IMR-90 (cell line): Measurements from ENCODE around the gene HMG20A. TPM values are rescaled to one million over a fixed set of nuclear protein-coding genes. Genes with fewer than 3 reads are reported as not detected.
A peak's percentile ranks its signal among the peaks of the same experiment; 100 is the strongest.

ENCODE experiments used
- ATAC-seq: fragments of 200-7000 bp; cut with Tn5 transposase; 2 replicates; pipeline ENCODE4 v1.9.1; 2020; ENCODE audit warnings: low read depth, mild to moderate bottlenecking, moderate library complexity
- BruUV-seq: library from RNA; stranded (reverse); fragments of 400-500 nt; replicated peaks from 2 replicates; lab custom pipeline; 2021; lab: Mats Ljungman, UMichigan
- CTCF ChIA-PET: fragments of 300-600 bp; formaldehyde crosslinking; extraction: SDS; loops from one replicate; lab custom pipeline; 2021; ENCODE audit warnings: antibody characterized with exemption; lab: Yijun Ruan, JAX
- POLR2A ChIA-PET: fragments of 300-600 bp; sonication (Branson Sonifier 250); formaldehyde crosslinking; loops from one replicate; lab custom pipeline; 2022; ENCODE audit warnings: antibody characterized with exemption; ENCODE audit not compliant: unreplicated experiment; lab: Charles Lee
- DNase-seq: peaks from one replicate; pipeline ENCODE4 v3.0.0; 2013
- H2AFZ ChIP-seq: replicated peaks from 2 replicates; pipeline ENCODE3; 2013; ENCODE audit warnings: low read length, mild to moderate bottlenecking; ENCODE audit not compliant: poor library complexity
- H2AK5ac ChIP-seq: 2 replicates; pipeline ENCODE4 v1.6.1; 2013; ENCODE audit warnings: low read depth, low read length, inconsistent platforms
- H2AK9ac ChIP-seq: replicated peaks from 2 replicates; pipeline ENCODE3; 2013; ENCODE audit warnings: mild to moderate bottlenecking, low read depth, low read length, moderate library complexity; ENCODE audit not compliant: poor library complexity
- H2BK120ac ChIP-seq: 2 replicates; pipeline ENCODE4 v1.6.1; 2013; ENCODE audit warnings: low read depth, low read length, inconsistent platforms
- H2BK15ac ChIP-seq: 3 replicates; pipeline ENCODE4 v1.6.1; 2013; ENCODE audit warnings: low read depth, low read length, inconsistent platforms
- H2BK20ac ChIP-seq: 2 replicates; pipeline ENCODE4 v1.6.1; 2013; ENCODE audit warnings: low read depth, mild to moderate bottlenecking, inconsistent platforms, low read length, moderate library complexity
- H2BK5ac ChIP-seq: 2 replicates; pipeline ENCODE4 v1.6.1; 2013; ENCODE audit warnings: mild to moderate bottlenecking, low read depth, low read length, inconsistent platforms; ENCODE audit not compliant: poor library complexity, severe bottlenecking
- H3K14ac ChIP-seq: replicated peaks from 2 replicates; pipeline ENCODE4 v1.6.1; 2013; ENCODE audit warnings: low read depth, low read length, inconsistent platforms
- H3K18ac ChIP-seq: 2 replicates; pipeline ENCODE4 v1.6.1; 2013; ENCODE audit warnings: low read depth, low read length, control low read depth
- H3K23ac ChIP-seq: 2 replicates; pipeline ENCODE4 v1.6.1; 2013; ENCODE audit warnings: low read depth, low read length, inconsistent platforms
- H3K27ac ChIP-seq: 2 replicates; pipeline ENCODE4 v1.5.1; 2013; ENCODE audit warnings: mild to moderate bottlenecking, control low read depth, low read length; ENCODE audit not compliant: insufficient read depth
- H3K27me3 ChIP-seq: 2 replicates; pipeline ENCODE4 v1.6.1; 2013; ENCODE audit warnings: low read length; ENCODE audit not compliant: control insufficient read depth, insufficient read depth
- H3K36me3 ChIP-seq: 2 replicates; pipeline ENCODE4 v1.6.1; 2013; ENCODE audit warnings: low read length, mixed read lengths; ENCODE audit not compliant: control insufficient read depth, insufficient read depth
- H3K4ac ChIP-seq: 2 replicates; pipeline ENCODE4 v1.6.1; 2013; ENCODE audit warnings: low read depth, low read length, inconsistent platforms
- H3K4me1 ChIP-seq: 2 replicates; pipeline ENCODE4 v1.6.1; 2013; ENCODE audit warnings: low read length, mixed read lengths; ENCODE audit not compliant: control insufficient read depth, insufficient read depth
- H3K4me2 ChIP-seq: 2 replicates; pipeline ENCODE4 v1.6.1; 2013; ENCODE audit warnings: low read depth, mild to moderate bottlenecking, control low read depth, low read length, moderate library complexity
- H3K4me3 ChIP-seq: 2 replicates; pipeline ENCODE4 v1.5.1; 2013; ENCODE audit warnings: low read depth, mild to moderate bottlenecking, control low read depth, low read length, moderate library complexity; ENCODE audit not compliant: insufficient read depth
- H3K56ac ChIP-seq: 2 replicates; pipeline ENCODE4 v1.6.1; 2013; ENCODE audit warnings: low read length, inconsistent platforms; ENCODE audit not compliant: insufficient read depth; ENCODE audit errors: extremely low read depth
- H3K79me1 ChIP-seq, 2 experiments: 2 replicates each; pipeline ENCODE4 v1.6.1; 2013; ENCODE audit warnings: low read length in 2 of 2, inconsistent platforms in 1 of 2, low read depth in 1 of 2
- H3K9ac ChIP-seq: 2 replicates; pipeline ENCODE4 v1.6.1; 2013; ENCODE audit warnings: low read depth, low read length, control low read depth
- H3K9me1 ChIP-seq: 2 replicates; pipeline ENCODE4 v1.6.1; 2013; ENCODE audit warnings: low read length, inconsistent platforms; ENCODE audit not compliant: insufficient read depth
- H3K9me3 ChIP-seq: 2 replicates; pipeline ENCODE4 v1.6.1; 2013; ENCODE audit warnings: low read length; ENCODE audit not compliant: control insufficient read depth, insufficient read depth
- H4K20me1 ChIP-seq: 2 replicates; pipeline ENCODE4 v1.6.1; 2013; ENCODE audit warnings: low read length, inconsistent platforms; ENCODE audit not compliant: insufficient read depth
- H4K5ac ChIP-seq: 2 replicates; pipeline ENCODE4 v1.6.1; 2013; ENCODE audit warnings: mild to moderate bottlenecking, low read depth, low read length, control low read depth
- H4K8ac ChIP-seq, 2 experiments: 2 replicates each; pipeline ENCODE4 v1.6.1; 2013; ENCODE audit warnings: low read depth in 2 of 2, low read length in 2 of 2, control low read depth in 1 of 2, inconsistent platforms in 1 of 2
- H4K91ac ChIP-seq: 2 replicates; pipeline ENCODE4 v1.6.1; 2013; ENCODE audit warnings: low read depth, low read length, inconsistent platforms; ENCODE audit not compliant: insufficient read depth
- MAFK ChIP-seq: IDR thresholded peaks from 2 replicates; pipeline ENCODE4 v1.6.1; 2012; ENCODE audit warnings: low read depth, low read length, improper control_type of control experiment
- RAD21 ChIP-seq: IDR thresholded peaks from 2 replicates; pipeline ENCODE4 v1.6.1; 2012; ENCODE audit warnings: low read length, improper control_type of control experiment
- RCOR1 ChIP-seq: IDR thresholded peaks from 2 replicates; pipeline ENCODE4 v1.6.1; 2012; ENCODE audit warnings: mild to moderate bottlenecking, low read length, improper control_type of control experiment; ENCODE audit not compliant: insufficient replicate concordance
- dilution Hi-C: fragments of 300-500 bp; cut with HindIII; formaldehyde crosslinking; loops from one replicate; pipeline ENCODE4 v1.14.3; 2018; ENCODE audit warnings: low sequenced_read_pairs; ENCODE audit not compliant: unreplicated experiment
- in situ Hi-C: fragments of 300-500 bp; cut with MboI; formaldehyde crosslinking; loops from 3 replicates; pipeline ENCODE4 v1.14.3; 2019; ENCODE audit warnings: low sequenced_read_pairs, inconsistent platforms, mixed read lengths
- intact Hi-C: fragments of 100-400 bp; cut with micrococcal nuclease; formaldehyde crosslinking; loops from 2 replicates; pipeline ENCODE4 v1.10.0; 2022
- polyA plus RNA-seq, 3 experiments: library from polyadenylated mRNA; depleted of rRNA; stranded (reverse); fragments of >200 nt; gene quantifications; 2 replicates each; pipeline ENCODE4 v1.2.3, GENCODE V29; 2012; ENCODE audit warnings: low replicate concordance in 1 of 3
- total RNA-seq: library from RNA; depleted of rRNA; stranded (reverse); fragments of >200 nt; gene quantifications from 2 replicates; pipeline ENCODE4 v1.2.3, GENCODE V29; 2012

HMG20A gene
- total and polyA plus RNA-seq, 2 of the 4 experiments (the other 2 are of a cell fraction), result 22.3 to 25.3 TPM

DNA sequence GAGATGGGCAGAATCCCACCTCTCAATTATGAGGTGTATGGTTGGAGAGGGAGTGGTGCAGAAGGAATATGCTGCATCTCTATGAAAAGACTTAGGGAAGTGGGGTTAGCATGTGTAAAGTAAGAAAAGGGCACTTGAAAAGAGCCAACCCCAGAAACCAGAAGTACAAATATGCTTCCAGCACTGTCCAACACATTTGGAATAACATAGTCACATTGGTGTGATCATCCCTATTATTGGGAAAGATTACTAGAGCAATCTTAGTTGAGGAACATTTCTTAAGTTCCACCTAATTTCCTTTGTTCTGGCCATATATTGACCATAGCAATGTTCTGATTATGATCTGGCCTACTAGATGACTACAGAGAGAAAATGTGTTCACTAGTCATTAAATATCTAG lies 34.3 kb downstream of the HMG20A start:
- H3K9me3 ChIP-seq, result no peaks in the 10 kb centered on the region
- dilution Hi-C loops, result no loop called here
- POLR2A ChIA-PET, result interaction anchor here (0.5 kb wide), 1 partner anchor 348 kb away, joined by 3 read pairs; no protein-coding TSS in a partner anchor

More for the DNA sequence above, 34.3 kb downstream of the HMG20A start:
- no peak overlapping the region for H3K9ac ChIP-seq
- ATAC-seq (no peak), DNase-seq (no peak)
- TF ChIP-seq RCOR1, result no peak
- no peak for TF ChIP-seq RAD21
- no peak for TF ChIP-seq MAFK
- 0 out of 4 replicates have a peak overlapping the region, but pooled peaks of 1 of the 2 experiments have one; percentile 1 for H4K8ac ChIP-seq
- H4K91ac ChIP-seq, result no peak overlapping the region
- no peaks in the 10 kb centered on the region for H3K27me3 ChIP-seq
- peak overlapping the region; percentile 30; the same call in 1 of the 2 replicates for H2BK120ac ChIP-seq
- H2AK9ac ChIP-seq, result no peak overlapping the region
- H3K4me3 ChIP-seq, result no peak overlapping the region
- H3K27ac ChIP-seq, result no peak overlapping the region
- peak overlapping the region; percentile 1; the same call in 1 of the 2 replicates for H3K23ac ChIP-seq
- H2BK15ac ChIP-seq, result peak overlapping the region; percentile 30; the same call in 1 of the 3 replicates
- peak overlapping the region; percentile 0; the same call in 1 of the 2 replicates for H2BK20ac ChIP-seq
- H3K56ac ChIP-seq, result no peak overlapping the region
- peaks cover 23% of the 10 kb centered on the region for H4K20me1 ChIP-seq
- BruUV-seq, result no TSS peak
- H3K36me3 ChIP-seq, result peaks cover 2% of the 10 kb centered on the region; the same call in 1 of the 2 replicates
- no peak overlapping the region; the same call in 1 of the 2 replicates for H3K14ac ChIP-seq
- peak overlapping the region; percentile 5; the same call in 1 of the 2 replicates for H2AK5ac ChIP-seq
- no peak overlapping the region for H3K4me2 ChIP-seq
- CTCF ChIA-PET, result no interaction called here
- no peak overlapping the region for H2AFZ ChIP-seq
- H3K79me1 ChIP-seq, result peaks cover 25 to 44% of the 10 kb centered on the region in 2 experiments
- peak overlapping the region; percentile 14; the same call in 1 of the 2 replicates for H3K4ac ChIP-seq
- peaks cover 25% of the 10 kb centered on the region for H3K4me1 ChIP-seq
- intact Hi-C loops (loop anchor here (5.0 kb wide), 1 partner anchor 42 kb away; no protein-coding TSS in a partner anchor), in situ Hi-C loops (no loop called here)
- H4K5ac ChIP-seq, result peak overlapping the region; percentile 53; the same call in 1 of the 2 replicates
- H3K9me1 ChIP-seq, result peaks cover 9% of the 10 kb centered on the region
- H2BK5ac ChIP-seq, result peak overlapping the region; percentile 4
- peak overlapping the region; percentile 24; the same call in 1 of the 2 replicates for H3K18ac ChIP-seq
